ENCODE results near the gene KCNJ16. TPM values are rescaled to one million over a fixed set of nuclear protein-coding genes. Genes with fewer than 3 reads are reported as not detected.

The KCNJ16 gene
- total RNA-seq, 1 donor from 2014 or later: 16.6 TPM

- H3K27ac Mint-ChIP-seq: peak overlapping the region; percentile 50
- no peak overlapping the region for H3K4me3 Mint-ChIP-seq (ENCODE audit: low read depth)
- peaks cover 5% of the 10 kb centered on the region for H3K36me3 Mint-ChIP-seq (ENCODE audit: insufficient read depth)
- peaks cover 3% of the 10 kb centered on the region for H3K9me3 Mint-ChIP-seq (ENCODE audit: low read depth)
- peaks cover 66% of the 10 kb centered on the region for H3K4me1 Mint-ChIP-seq (ENCODE audit: low read depth)
- DNase-seq (ENCODE audit: low spot score, unreplicated experiment): no peak
- no peak for TF ChIP-seq CTCF (IDR thresholded peaks at IDR 0.05; ENCODE audit: unreplicated experiment)
- H3K27me3 Mint-ChIP-seq: no peaks in the 10 kb centered on the region
Observed at GRCh38 chr17:70136131-70136530, 61.1 kb downstream of the KCNJ16 start.

GRCh38 chr17:70137451-70138230, 62.6 kb downstream of the KCNJ16 start:
- peaks cover 58% of the 10 kb centered on the region for H3K4me1 Mint-ChIP-seq (ENCODE audit: low read depth)
- H3K27ac Mint-ChIP-seq: peak overlapping the region; percentile 94
- H3K36me3 Mint-ChIP-seq (ENCODE audit: insufficient read depth): peaks cover 2% of the 10 kb centered on the region
- H3K4me3 Mint-ChIP-seq (ENCODE audit: low read depth): peak overlapping the region; percentile 28
- no peaks in the 10 kb centered on the region for H3K27me3 Mint-ChIP-seq
- TF ChIP-seq CTCF (IDR thresholded peaks at IDR 0.05; ENCODE audit: unreplicated experiment): no peak
- DNase-seq (ENCODE audit: low spot score, unreplicated experiment): no peak
- H3K9me3 Mint-ChIP-seq (ENCODE audit: low read depth): no peaks in the 10 kb centered on the region

GRCh38 chr17:70138291-70138865, 63.4 kb downstream of the KCNJ16 start:
- TF ChIP-seq CTCF (IDR thresholded peaks at IDR 0.05; ENCODE audit: unreplicated experiment): no peak
- peak overlapping the region; percentile 94 for H3K27ac Mint-ChIP-seq
- no peak for DNase-seq (ENCODE audit: low spot score, unreplicated experiment)
- no peaks in the 10 kb centered on the region for H3K9me3 Mint-ChIP-seq (ENCODE audit: low read depth)
- H3K27me3 Mint-ChIP-seq: no peaks in the 10 kb centered on the region
- H3K4me1 Mint-ChIP-seq (ENCODE audit: low read depth): peaks cover 58% of the 10 kb centered on the region
- peak overlapping the region; percentile 2 for H3K4me3 Mint-ChIP-seq (ENCODE audit: low read depth)
- no peaks in the 10 kb centered on the region for H3K36me3 Mint-ChIP-seq (ENCODE audit: insufficient read depth)

- no peak for DNase-seq (ENCODE audit: low spot score, unreplicated experiment)
- Mint-ChIP-seq H3K4me3 (ENCODE audit: low read depth) (peak overlapping the region; percentile 21), H3K4me1 (ENCODE audit: low read depth) (peaks cover 50% of the 10 kb centered on the region), H3K36me3 (ENCODE audit: insufficient read depth) (no peaks in the 10 kb centered on the region), H3K27me3 (no peaks in the 10 kb centered on the region), H3K27ac (peak overlapping the region; percentile 94), H3K9me3 (ENCODE audit: low read depth) (no peaks in the 10 kb centered on the region)
- no peak for TF ChIP-seq CTCF (IDR thresholded peaks at IDR 0.05; ENCODE audit: unreplicated experiment)
Observed at GRCh38 chr17:70139449-70139993, 64.5 kb downstream of the KCNJ16 start.

- no peak for DNase-seq (ENCODE audit: low spot score, unreplicated experiment)
- Mint-ChIP-seq H3K27ac (no peak overlapping the region), H3K9me3 (ENCODE audit: low read depth) (no peaks in the 10 kb centered on the region), H3K27me3 (no peaks in the 10 kb centered on the region), H3K4me3 (ENCODE audit: low read depth) (no peak overlapping the region), H3K36me3 (ENCODE audit: insufficient read depth) (no peaks in the 10 kb centered on the region), H3K4me1 (ENCODE audit: low read depth) (peaks cover 4% of the 10 kb centered on the region)
- peak; percentile 83 for TF ChIP-seq CTCF (IDR thresholded peaks at IDR 0.05; ENCODE audit: unreplicated experiment)
Observed at GRCh38 chr17:70144260-70144846, 69.3 kb downstream of the KCNJ16 start.

All from progenitor cell of endocrine pancreas (in vitro differentiated cells).